ENCODE data around the gene PEMT.

GRCh38 chr17:17562146-17562511 lies 29.4 kb downstream of the PEMT start:
- TF ChIP-seq CTCF (IDR thresholded peaks at IDR 0.05) (no peak), ZFX (IDR thresholded peaks at IDR 0.05; ENCODE audit: borderline replicate concordance) (no peak)
